ENCODE data around the gene MVB12B.
"Not testable (repeated sequence)": the region's sequence is repeated elsewhere in the genome, so short reads cannot be mapped to it uniquely, and the experiment has no call there.

Gene MVB12B

DNA sequence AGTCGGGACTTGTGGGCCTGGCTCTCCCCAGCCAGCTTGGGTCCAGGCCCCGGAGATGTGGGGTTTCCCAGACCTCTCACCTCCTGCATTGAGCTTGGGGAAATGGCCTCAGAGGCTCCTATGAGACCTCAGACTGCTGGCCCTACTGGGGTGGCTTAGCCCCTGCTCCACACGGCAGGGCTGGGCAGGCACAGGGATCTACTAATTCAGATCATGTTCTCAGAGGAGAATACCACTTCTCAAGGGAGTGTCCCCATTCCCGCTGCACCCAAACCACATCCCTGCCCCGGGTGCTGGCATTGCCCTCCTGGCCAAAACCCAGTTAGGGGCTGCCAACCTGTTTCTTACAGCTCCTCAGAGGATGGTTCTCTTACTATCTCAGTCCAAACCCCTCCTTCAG lies 205.0 kb downstream of the MVB12B start:
- no peak overlapping the region for H3K27ac ChIP-seq
- H3K4me3 ChIP-seq, result no peak overlapping the region

DNA sequence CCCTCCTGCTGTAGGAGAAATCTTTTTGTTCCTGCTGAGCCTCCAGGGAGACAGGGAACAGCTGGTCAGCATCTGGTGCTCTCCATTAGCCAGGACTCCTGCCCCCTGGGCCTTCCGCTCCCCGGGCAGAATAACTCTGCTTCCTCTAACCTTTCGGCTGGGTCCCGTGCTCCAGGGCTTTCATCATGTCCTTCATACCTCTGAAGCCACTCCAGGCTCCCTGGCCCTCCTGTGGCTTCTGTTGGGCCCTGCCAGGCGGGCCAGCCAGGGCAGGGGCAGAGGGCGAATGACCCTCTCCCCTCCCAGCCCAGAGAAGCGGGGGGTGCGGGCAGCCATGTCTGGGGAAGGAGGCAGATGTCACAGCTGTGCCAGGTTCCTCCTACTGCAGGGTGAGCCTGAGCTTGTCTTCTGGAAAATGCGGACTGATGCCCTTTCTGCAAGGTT lies 205.4 kb downstream of the MVB12B start:
- no peak overlapping the region for H3K4me3 ChIP-seq
- peak overlapping the region in 1 of 21 experiments; percentile 34 for H3K27ac ChIP-seq

DNA sequence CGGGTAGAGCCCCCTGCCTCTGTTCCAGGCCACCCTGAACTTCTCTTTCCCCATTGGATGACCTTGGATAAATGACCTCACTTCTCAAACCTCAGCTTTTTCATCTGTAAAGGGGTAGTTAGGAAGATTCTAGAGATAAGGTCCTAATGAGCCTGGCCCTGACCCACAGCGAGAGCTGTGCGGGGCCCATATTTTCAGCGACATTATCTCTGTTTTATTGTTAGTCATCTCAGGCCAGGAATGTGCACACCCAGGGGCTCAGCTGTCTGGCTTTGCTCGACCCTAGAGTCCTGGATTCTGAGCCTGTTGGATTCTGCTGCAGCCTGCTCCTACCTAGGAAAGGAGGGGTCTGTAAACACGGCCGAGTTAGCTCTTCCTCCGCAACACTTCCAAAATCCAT lies 205.9 kb downstream of the MVB12B start:
- H3K4me3 ChIP-seq, result no peak overlapping the region
- H3K27ac ChIP-seq, result peak overlapping the region in 3 of 21 experiments; percentile 3 to 68 (median 34)

DNA sequence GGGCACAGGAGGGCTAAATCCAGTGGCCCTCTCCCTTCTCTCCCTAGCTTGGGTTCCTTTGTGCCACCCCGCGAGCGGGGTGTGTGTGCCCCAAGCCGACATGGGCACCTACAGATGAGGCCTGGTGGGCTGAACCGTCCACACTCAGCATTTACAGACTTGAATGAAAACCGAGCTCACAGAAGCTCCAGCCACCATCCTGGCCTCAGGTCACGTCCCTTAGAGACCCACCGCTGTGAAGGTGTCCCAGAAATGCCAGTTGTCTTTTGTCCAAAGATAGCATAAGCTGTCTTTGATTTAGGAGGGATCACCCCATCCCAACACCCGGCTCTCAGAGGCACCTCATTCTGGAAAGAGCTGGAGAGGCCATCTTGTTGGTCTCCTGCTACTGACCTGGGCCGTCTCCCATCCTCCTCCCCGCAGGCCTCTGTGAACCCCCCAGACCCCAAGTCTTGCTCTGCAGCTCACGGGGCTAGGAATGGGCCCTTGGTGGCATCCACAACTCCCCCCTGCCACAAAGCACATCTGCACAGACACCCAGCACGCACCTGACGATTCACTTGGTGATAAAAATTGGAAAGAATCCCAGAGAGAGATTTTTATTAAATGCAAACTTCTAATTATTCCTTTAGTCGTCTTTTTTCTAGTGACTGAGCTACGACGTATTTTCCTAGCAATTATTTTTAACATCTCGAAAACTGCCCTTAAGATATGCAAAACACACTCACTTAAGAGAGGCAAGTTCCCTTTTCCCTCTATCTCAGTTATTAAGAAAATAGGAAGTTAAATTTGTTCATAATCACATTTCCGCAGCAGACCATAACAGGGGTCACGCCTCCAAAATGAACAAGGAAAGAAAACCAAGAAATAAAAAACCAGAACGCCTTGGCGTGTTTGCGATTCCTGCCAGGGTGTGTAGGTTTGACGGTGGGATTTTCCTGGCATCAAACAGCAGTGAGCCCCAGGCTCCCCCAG lies 206.6 kb downstream of the MVB12B start:
- Histone ChIP-seq H3K27ac (peak overlapping the region in 6 of 21 experiments; percentile 6 to 71 (median 56)), H3K4me3 (no peak overlapping the region)

DNA sequence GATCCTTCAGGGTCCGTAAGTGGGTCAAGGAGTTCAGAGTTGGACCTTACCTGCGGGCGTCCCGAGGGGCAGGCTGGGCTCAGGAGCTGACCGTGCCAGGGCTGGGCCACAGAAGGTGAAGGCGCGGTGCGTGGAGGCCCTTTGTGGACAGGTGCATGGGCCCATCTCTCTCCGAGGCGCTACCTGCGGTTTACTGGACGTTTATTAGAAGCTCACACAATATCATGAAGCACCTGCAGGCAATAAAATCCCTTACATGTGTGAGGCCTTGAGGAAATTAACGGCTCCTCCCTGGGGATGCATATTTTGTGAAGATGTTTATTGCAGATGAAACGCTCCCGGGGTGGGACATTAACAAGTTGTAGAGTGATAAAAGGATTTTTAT lies 207.3 kb downstream of the MVB12B start:
- Histone ChIP-seq H3K4me3 (no peak overlapping the region), H3K27ac (peak overlapping the region in 6 of 21 experiments; percentile 6 to 71 (median 56))

DNA sequence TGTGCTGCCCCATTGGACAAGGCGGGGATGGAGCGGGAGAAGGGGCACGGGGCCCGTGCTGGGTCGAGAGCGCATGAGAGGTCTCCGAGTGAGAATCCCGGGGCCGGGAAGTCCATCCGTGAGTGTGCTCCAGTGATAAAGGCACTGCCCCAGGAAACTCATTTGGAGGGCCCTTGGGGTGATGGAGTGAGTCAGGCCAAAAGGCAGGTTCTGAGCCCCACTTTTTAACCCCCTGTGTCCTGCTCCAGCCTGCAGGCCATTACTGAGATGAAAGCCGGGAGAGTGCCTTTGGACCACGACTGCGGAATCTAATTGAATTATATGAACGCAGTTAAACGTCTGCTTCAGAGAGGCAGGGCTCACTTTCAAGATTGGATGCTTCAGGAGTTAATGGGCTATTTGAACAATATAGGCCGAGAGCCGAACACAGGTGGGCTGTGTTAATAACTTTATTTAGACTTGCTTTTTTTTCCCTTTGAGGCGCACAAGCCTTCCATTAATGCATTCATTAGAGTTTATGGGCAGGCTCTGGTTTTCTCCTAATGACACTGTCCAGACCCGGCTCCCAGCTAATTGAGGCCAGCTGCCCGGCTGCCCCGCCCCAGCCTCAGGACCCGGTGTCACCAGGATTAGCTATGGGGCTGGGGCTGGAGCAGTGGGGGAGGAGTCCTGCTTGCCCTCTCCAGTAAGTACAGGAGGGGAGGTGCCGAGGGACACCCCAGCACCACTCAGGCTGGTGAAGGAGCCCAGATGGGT lies 208.0 kb downstream of the MVB12B start:
- H3K4me3 ChIP-seq, result no peak overlapping the region
- peak overlapping the region in 1 of 21 experiments; percentile 54 for H3K27ac ChIP-seq

DNA sequence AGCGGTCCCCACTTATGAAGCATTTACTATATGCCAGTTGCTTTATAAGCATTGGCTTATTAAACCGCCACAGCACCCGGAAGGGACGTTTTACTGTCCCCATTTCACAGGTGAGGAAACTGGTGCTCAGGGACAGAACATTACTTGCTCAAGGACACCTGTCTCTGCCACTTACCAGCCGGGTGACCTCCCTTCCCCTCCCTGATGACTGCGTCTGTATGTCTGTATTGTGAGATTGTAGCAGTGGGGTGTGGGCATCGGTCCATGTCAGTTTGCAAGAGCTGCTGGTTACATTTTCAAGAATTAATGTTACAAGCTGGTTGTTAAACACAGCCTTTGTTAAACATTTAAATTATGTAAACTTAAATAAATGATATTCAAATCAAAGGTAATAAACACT lies 209.5 kb downstream of the MVB12B start:
- Histone ChIP-seq H3K4me3 (no peak overlapping the region), H3K27ac (no peak overlapping the region)

DNA sequence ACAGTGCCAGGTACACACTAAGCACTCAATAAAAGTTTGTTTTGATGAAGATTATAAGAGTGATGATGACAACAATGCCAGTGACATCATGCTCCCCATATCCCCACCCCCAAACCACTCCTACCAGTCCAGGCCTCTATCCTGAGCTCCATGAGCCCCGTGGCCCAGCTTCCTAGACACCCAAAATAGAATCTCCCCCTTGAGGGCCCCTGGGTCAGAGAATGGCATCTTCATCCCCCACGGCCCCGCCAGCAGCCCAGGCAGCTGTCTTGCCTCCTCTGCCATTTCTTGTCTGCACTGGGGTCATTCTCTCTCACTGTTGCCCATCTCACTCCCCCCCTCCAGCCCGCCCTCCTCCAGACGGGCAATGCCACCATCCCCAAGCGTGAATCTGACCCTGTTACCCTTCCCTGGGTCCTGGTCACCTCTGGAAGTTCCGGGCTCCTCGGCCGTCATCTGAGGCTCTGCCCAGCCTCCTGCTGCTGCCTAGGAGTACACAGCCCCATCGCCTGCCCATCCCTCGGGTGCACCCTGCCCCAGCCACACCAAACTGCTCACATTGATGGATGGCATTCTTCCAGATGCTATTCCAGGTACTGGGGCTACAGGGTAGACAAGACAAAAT lies 210.3 kb downstream of the MVB12B start:
- H3K27ac ChIP-seq, result no peak overlapping the region
- H3K4me3 ChIP-seq, result no peak overlapping the region

DNA sequence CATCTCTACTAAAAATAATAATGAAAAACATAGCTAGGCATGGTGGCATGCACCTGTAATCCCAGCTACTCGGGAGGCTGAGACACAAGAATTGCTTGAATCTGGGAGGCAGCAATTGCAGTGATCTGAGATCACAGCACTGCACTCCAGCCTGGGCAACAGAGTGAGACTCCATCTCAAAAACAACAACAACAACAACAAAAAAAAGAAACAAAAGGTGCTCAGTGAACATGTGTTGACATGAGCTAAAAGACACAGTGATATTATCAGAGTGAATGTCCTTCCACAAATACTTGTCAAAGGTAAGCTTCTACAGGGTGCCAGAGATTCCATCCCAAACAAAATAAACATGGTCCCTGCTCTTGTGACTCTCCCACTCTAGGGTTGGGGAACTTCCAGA lies 211.9 kb downstream of the MVB12B start:
- H3K4me3 ChIP-seq, result no peak overlapping the region
- H3K27ac ChIP-seq, result no peak overlapping the region

DNA sequence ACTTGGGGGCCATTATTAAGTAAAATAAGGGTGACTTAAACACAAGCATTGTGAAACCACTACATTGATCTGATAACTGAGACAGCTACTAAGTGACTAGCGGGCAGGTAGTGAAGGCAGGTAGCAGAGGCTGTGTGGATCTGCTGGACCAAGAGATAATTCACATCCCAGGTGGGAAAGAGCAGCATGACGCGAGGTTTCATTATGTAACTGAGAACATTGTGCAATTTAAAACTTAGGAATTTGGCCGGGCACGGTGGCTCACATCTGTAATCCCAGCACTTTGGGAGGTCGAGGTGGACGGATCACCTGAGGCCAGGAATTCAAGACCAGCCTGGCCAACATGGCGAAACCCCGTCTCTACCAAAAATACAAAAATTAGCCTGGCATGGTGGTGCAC lies 213.8 kb downstream of the MVB12B start:
- H3K27ac ChIP-seq, H3K4me3 ChIP-seq: not testable (repeated sequence)

DNA sequence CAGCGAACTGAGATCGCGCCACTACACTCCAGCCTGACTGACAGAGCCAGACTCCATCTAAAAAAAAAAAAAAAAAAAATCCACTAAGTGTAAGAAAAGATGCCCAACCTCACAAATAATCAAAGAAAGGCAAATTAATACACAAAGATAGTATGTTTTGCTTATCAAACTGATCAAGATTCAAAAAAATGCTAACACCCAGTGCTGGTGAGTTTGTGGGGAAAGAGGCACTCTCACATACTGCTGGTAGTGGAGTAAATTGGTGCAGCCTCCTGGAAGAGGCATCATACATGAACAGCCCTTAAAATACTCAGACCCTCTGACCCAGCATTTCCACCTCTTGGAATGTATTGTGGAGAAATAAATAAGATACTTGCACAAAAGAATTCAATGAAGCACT lies 216.9 kb downstream of the MVB12B start:
- Histone ChIP-seq H3K27ac (no peak overlapping the region), H3K4me3 (no peak overlapping the region)

DNA sequence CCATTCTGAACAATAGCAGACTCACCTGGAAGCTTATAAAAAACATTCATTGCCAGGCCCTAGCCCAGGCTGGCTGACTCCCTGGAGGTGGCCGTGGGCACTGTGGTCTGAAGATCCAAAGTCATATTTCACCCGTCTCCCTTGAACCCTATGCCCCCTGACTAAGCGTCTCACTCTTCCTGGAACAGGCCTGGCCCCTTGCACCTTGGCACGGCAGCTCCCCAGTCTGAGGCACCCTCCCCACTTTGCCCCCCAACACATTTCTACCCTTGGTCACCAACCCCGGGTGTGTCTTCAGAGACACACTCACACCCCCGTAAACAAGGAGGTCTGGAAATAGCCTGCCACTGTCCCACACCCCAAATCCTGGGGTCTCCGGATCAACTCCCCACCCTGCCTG lies 218.5 kb downstream of the MVB12B start:
- Histone ChIP-seq H3K27ac (no peak overlapping the region), H3K4me3 (no peak overlapping the region)

DNA sequence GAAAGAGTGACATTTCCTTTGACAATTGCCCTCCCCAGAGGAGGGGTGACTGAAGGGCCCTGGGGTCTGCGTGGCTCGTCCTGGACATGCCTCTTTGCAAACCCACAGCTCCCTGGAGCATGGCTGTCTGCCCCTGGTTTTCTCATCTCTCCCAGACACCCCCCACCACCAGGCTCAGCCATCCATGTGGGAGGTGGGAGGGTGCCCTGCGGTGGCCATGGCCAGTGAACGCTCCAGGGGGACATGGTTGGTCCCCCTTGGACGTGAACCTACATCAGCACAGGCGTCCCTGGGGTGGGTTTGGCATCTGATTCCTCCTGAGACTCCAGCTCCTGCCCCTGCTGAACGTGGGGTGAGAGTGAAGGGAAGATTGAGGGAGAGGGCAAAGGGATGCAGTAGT lies 219.4 kb downstream of the MVB12B start:
- Histone ChIP-seq H3K4me3 (no peak overlapping the region), H3K27ac (no peak overlapping the region)

DNA sequence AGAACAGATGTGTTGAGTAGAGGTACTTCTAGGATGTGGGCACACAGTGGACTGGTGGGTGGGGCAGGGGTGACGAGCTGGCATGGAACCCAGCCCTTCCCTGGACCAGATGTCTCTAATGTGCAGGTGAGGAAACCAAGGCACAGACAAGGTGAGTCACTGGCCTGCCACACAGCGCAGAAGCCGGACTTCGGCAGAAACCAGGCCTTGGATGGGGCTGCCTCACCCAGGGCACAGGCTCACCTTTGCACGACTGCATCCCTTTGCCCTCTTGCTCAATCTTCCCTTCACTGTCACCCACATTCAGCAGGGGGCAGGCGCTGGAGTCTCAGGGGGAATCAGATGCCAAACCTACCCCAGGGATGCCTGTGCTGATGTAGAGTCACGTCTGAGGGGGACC lies 221.7 kb downstream of the MVB12B start:
- H3K4me3 ChIP-seq, result no peak overlapping the region
- H3K27ac ChIP-seq, result no peak overlapping the region

DNA sequence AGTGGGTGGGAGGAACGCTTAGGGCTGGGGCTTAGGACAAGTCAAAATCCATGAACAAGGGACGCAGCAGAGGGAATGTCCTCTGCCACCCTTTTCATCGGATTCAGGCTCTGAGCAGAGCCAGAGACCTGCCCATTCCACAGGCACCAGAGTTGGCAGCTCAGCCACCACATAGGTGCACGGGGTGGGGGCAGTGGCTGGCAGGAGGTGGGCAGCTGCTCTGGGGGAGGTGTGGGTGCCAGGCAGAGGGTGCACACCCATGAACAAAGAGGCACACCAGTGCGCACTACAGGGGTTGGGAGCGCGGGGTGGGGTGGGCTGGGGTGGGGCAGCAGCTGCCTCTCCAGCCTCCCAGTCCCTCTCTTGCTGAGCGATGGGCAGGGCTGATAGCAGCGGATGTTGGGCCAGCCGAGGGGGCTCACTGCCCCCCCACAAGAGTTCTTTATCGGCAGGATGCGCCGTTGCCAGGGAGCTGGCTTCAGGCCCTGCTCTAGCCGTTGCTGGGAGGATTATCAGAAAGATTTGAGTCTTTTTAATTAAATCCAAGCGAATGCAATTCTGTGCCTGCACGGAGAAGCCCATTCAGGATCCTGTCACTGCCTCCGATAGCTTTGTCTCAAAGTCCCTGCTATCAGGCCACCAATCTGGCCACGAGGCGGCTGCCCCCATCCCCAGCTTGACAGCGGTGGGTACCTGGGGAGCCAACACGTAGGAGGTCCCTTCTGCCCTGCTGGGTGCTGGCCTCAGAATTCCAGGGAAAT lies 222.8 kb downstream of the MVB12B start:
- H3K27ac ChIP-seq, result no peak overlapping the region

DNA sequence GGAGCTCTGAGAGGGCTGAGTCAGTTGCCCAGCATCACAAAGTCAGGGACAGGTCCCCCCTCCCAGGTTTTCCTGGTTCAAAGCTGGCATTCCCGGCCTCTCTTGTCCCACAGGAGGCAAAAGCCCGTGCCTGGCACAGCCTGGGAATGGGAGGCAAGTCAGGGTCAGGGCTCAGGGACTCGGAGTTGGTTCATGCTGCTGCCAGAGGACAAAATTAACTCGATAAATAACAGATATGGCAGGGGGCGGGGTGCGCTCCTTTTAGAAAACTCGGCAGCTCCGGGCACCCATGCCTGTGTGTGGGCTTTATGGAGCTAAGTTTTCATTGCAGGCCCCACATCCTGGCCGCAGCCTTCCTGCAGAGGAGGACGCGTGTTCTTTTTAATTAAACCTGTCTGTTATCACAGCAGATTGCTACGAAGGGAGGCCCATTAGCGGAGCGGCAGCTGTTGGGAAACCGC lies 224.3 kb downstream of the MVB12B start:
- H3K27ac ChIP-seq, result no peak overlapping the region
- no peak overlapping the region for H3K4me3 ChIP-seq

More for the DNA sequence above, 222.8 kb downstream of the MVB12B start:
- no peak overlapping the region for H3K4me3 ChIP-seq

DNA sequence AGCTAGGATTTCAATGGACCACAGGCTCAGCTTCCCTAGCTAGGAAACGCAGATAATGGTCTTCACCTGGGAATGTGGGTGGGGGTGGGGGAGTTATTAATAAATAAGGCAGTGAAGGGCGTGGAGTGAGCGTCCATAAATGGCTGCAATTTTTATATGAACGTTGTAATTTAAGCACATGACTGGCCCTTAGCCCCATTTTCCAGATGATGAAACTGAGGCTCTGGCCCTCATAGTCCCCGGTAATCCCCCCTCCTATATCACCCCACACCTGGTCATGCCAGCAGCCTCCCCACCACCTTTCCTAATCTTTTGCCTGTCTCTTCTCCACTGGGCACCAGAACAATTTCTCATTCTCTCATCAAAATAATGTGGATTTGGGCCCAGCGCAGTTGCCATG lies 225.2 kb downstream of the MVB12B start:
- H3K27ac ChIP-seq, result no peak overlapping the region
- no peak overlapping the region for H3K4me3 ChIP-seq

DNA sequence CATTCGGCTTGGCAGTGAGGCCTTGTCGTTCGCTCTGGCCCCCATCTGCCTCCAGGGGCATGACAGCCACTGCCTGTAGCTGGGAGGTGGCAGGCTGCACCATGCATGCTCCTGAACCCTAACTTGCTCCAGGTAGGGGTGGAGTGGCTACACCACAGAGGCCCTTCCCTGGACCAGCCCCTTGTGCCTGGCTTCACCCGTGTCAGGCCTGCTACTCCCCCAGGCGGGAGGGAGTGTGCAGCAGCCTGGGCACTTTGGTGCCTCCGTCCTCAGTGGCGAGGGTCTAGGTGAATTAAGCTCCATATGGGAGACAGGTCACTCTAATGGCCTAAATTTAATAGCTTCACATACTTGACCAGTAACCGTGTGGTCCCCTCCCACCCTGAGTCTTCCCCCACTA lies 227.7 kb downstream of the MVB12B start:
- Histone ChIP-seq H3K27ac (no peak overlapping the region), H3K4me3 (no peak overlapping the region)

DNA sequence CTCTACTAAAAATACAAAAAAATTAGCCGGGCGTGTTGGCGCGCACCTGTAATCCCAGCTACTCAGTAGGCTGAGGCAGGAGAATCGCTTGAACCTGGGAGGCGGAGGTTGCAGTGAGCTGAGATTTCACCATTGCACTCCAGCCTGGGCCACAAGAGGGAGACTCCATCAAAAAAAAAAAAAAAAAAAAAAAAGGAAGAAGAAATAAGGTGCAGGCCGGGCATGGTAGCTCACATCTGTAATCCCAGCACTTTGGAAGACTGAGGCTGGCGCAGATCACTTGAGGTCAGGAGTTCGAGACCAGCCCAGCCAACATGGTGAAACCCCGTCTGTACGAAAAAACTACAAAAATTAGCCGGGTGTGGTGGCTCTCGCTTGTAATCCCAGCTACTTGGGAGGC lies 228.8 kb downstream of the MVB12B start:
- not testable (repeated sequence) for H3K4me3 ChIP-seq, H3K27ac ChIP-seq

Measured in skin epidermis (tissue), 12 donors.